PC-3 (cell line): Measurements from ENCODE around the gene TMEM187. TPM values are rescaled to one million over a fixed set of nuclear protein-coding genes. Genes with fewer than 3 reads are reported as not detected.

Source experiments
- ATAC-seq: fragments of 200-7000 bp; cut with Tn5 transposase; 2 replicates; pipeline ENCODE4 v1.9.1; 2020; ENCODE audit warnings: mild to moderate bottlenecking, moderate library complexity
- BruUV-seq: library from RNA; stranded (reverse); fragments of 400-500 nt; replicated peaks from 2 replicates; lab custom pipeline; 2021; lab: Mats Ljungman, UMichigan
- CTCF ChIA-PET: fragments of 300-600 bp; sonication (Branson Sonifier 250); formaldehyde crosslinking; loops from one replicate; lab custom pipeline; 2022; ENCODE audit warnings: antibody characterized with exemption; lab: Charles Lee
- POLR2A ChIA-PET: fragments of 300-600 bp; sonication (Branson Sonifier 250); formaldehyde crosslinking; loops from one replicate; lab custom pipeline; 2022; ENCODE audit warnings: antibody characterized with exemption; ENCODE audit not compliant: unreplicated experiment; lab: Charles Lee
- DNase-seq: peaks from one replicate; pipeline ENCODE4 v3.0.0-alpha.2; 2015
- H2AFZ ChIP-seq: fragments of 300-600 bp; sonication (generic); 2 replicates; pipeline ENCODE4 v1.6.0; 2016; ENCODE audit warnings: antibody characterized with exemption, low read length
- H3F3A ChIP-seq: fragments of 300-600 bp; sonication (generic); one replicate; pipeline ENCODE4 v1.6.0; 2017; ENCODE audit warnings: antibody characterized with exemption, low read length, control low read depth, mild to moderate bottlenecking; ENCODE audit not compliant: unreplicated experiment
- H3K27ac ChIP-seq: fragments of 300-600 bp; sonication (generic); 2 replicates; pipeline ENCODE4 v1.5.1; 2016; ENCODE audit warnings: mild to moderate bottlenecking, low read length
- H3K27me3 ChIP-seq: fragments of 300-600 bp; sonication (generic); 2 replicates; pipeline ENCODE4 v1.6.1; 2016; ENCODE audit warnings: low read length, mixed read lengths
- H3K36me3 ChIP-seq: fragments of 300-600 bp; sonication (generic); 2 replicates; pipeline ENCODE4 v1.6.1; 2016; ENCODE audit warnings: low read depth, mixed run types, low read length, mixed read lengths
- H3K4me1 ChIP-seq: fragments of 300-600 bp; sonication (generic); 2 replicates; pipeline ENCODE4 v1.5.1; 2016; ENCODE audit warnings: low read length; ENCODE audit not compliant: insufficient read depth
- H3K4me2 ChIP-seq: fragments of 300-600 bp; sonication (generic); 2 replicates; pipeline ENCODE4 v1.6.0; 2016; ENCODE audit warnings: low read length
- H3K4me3 ChIP-seq: fragments of 300-600 bp; sonication (generic); 2 replicates; pipeline ENCODE4 v1.5.1; 2016; ENCODE audit warnings: mild to moderate bottlenecking, low read length, mixed read lengths
- H3K79me2 ChIP-seq: fragments of 300-600 bp; sonication (generic); 2 replicates; pipeline ENCODE4 v1.6.1; 2017; ENCODE audit warnings: low read length, mixed read lengths
- H3K9ac ChIP-seq: fragments of 300-600 bp; sonication (generic); 2 replicates; pipeline ENCODE4 v1.6.0; 2016; ENCODE audit warnings: mild to moderate bottlenecking, low read length
- H3K9me2 ChIP-seq: fragments of 300-600 bp; sonication (generic); replicated peaks from 2 replicates; pipeline ENCODE4 v1.6.1; 2016; ENCODE audit warnings: mixed run types, low read length, mixed read lengths
- H3K9me3 ChIP-seq: fragments of 300-600 bp; sonication (generic); 2 replicates; pipeline ENCODE4 v1.6.1; 2016; ENCODE audit warnings: low read length, mixed read lengths
- H4K20me1 ChIP-seq: fragments of 300-600 bp; sonication (generic); 2 replicates; pipeline ENCODE4 v1.6.1; 2016; ENCODE audit warnings: low read length, mixed read lengths
- EZH2 ChIP-seq: fragments of 300-600 bp; sonication (generic); IDR thresholded peaks from one replicate; pipeline ENCODE4 v1.6.1; 2017; ENCODE audit warnings: antibody characterized with exemption, mild to moderate bottlenecking, low read length; ENCODE audit not compliant: unreplicated experiment
- EZH2phosphoT487 ChIP-seq: fragments of 300-600 bp; sonication (generic); IDR thresholded peaks from 2 replicates; pipeline ENCODE4 v1.6.1; 2018; ENCODE audit warnings: mild to moderate bottlenecking, antibody characterized with exemption, low read length, borderline replicate concordance
- intact Hi-C: fragments of 100-400 bp; cut with micrococcal nuclease; formaldehyde crosslinking; loops from 2 replicates; pipeline ENCODE4 v1.9.0; 2023
- total RNA-seq: library from RNA; depleted of rRNA; stranded (reverse); fragments of >200 nt; gene quantifications from 2 replicates; pipeline ENCODE4 v1.2.3, GENCODE V29; 2014
- TF ChIP-seq, protein P1 (sequence below): fragments of 300-600 bp; sonication (generic); conservative IDR thresholded peaks from 2 replicates; pipeline ENCODE4 v1.5.1; 2017; ENCODE audit warnings: antibody characterized with exemption, low read depth, mild to moderate bottlenecking, low read length

Gene TMEM187
- total RNA-seq, 1 experiment from 2014 or later = 10.6 TPM

DNA sequence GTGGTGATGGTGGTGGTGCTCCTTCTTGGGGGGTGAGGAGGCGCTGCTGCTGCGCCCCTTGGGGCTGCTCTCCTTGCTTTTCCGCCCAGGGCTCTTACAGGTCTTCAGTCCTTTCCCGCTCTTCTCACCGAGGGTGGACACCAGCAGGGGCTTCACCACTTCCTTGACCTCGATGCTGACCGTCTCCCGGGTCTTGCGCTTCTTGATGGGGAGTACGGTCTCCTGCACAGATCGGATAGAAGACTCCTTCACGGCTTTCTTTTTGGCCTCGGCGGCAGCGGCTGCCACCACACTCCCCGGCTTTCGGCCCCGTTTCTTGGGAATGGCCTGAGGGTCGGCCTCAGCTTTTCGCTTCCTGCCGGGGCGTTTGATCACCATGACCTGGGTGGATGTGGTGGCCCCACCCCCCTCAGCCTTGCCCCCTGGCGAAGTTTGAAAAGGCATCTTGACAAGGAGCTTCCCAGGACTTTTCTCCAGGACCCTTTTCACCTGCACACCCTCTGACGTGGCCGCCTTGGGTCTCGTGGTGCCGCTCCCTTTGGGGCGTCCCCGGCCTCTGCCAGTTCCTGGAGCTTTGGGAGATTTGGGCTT, 58.3 kb downstream of the TMEM187 start:
- Histone ChIP-seq H2AFZ (no peak overlapping the region), H3K79me2 (0 out of 2 replicates have a peak, but pooled peaks cover 3% of the 10 kb centered on the region), H3K9me3 (no peaks in the 10 kb centered on the region), H3K27ac (no peak overlapping the region), H3K36me3 (peaks cover 2% of the 10 kb centered on the region; the same call in 1 of the 2 replicates), H3K27me3 (no peaks in the 10 kb centered on the region), H3K4me2 (no peak overlapping the region), H4K20me1 (no peaks in the 10 kb centered on the region), H3K4me1 (no peaks in the 10 kb centered on the region), H3F3A (no peaks in the 10 kb centered on the region), H3K9me2 (no peaks in the 10 kb centered on the region), H3K9ac (no peak overlapping the region), H3K4me3 (no peak overlapping the region)
- DNase-seq = no peak
- ChIA-PET POLR2A (no interaction called here), CTCF (no interaction called here)
- intact Hi-C loops = no loop called here
- TF ChIP-seq EZH2 = no peak
- TF ChIP-seq, protein P1, sequence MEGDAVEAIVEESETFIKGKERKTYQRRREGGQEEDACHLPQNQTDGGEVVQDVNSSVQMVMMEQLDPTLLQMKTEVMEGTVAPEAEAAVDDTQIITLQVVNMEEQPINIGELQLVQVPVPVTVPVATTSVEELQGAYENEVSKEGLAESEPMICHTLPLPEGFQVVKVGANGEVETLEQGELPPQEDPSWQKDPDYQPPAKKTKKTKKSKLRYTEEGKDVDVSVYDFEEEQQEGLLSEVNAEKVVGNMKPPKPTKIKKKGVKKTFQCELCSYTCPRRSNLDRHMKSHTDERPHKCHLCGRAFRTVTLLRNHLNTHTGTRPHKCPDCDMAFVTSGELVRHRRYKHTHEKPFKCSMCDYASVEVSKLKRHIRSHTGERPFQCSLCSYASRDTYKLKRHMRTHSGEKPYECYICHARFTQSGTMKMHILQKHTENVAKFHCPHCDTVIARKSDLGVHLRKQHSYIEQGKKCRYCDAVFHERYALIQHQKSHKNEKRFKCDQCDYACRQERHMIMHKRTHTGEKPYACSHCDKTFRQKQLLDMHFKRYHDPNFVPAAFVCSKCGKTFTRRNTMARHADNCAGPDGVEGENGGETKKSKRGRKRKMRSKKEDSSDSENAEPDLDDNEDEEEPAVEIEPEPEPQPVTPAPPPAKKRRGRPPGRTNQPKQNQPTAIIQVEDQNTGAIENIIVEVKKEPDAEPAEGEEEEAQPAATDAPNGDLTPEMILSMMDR = no peak
- TF ChIP-seq EZH2phosphoT487 = no peak
- TSS peak; percentile 21 for BruUV-seq
- no peak for ATAC-seq

DNA sequence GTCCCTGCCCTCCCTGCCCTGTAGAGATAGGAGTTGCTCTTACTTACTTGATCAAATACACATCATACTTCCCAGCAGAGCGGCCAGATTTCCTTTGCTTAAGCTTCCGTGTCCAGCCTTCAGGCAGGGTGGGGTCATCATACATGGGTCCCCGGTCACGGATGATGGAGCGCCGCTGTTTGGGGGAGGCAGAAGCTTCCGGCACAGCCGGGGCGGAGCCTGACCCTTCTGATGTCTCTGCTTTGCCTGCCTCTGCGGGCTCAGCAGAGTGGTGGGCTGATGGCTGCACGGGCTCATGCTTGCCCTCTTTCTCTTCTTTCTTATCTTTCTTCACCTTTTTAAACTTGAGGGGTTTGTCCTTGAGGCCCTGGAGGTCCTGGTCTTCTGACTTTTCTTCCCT, 59.6 kb downstream of the TMEM187 start:
- H3F3A ChIP-seq = no peaks in the 10 kb centered on the region
- H3K27ac ChIP-seq = no peak overlapping the region
- no peaks in the 10 kb centered on the region for H3K4me1 ChIP-seq
- intact Hi-C loops = no loop called here
- no peak overlapping the region for H3K4me2 ChIP-seq
- H3K9me2 ChIP-seq = no peaks in the 10 kb centered on the region
- H3K9me3 ChIP-seq = no peaks in the 10 kb centered on the region
- H3K36me3 ChIP-seq = peaks cover 2% of the 10 kb centered on the region; the same call in 1 of the 2 replicates
- H3K9ac ChIP-seq = no peak overlapping the region
- DNase-seq = no peak
- ATAC-seq = no peak
- H3K27me3 ChIP-seq = no peaks in the 10 kb centered on the region
- ChIA-PET POLR2A (no interaction called here), CTCF (no interaction called here)
- no peak overlapping the region for H2AFZ ChIP-seq
- BruUV-seq = no TSS peak
- no peaks in the 10 kb centered on the region for H4K20me1 ChIP-seq
- 0 out of 2 replicates have a peak, but pooled peaks cover 3% of the 10 kb centered on the region for H3K79me2 ChIP-seq
- no peak overlapping the region for H3K4me3 ChIP-seq
- TF ChIP-seq, protein P1 = no peak
- TF ChIP-seq EZH2 (no peak), EZH2phosphoT487 (no peak)

GRCh38 chrX:154032653-154033052, 60.1 kb downstream of the TMEM187 start:
- Histone ChIP-seq H3K9me3 (no peaks in the 10 kb centered on the region), H3K27me3 (no peaks in the 10 kb centered on the region), H3F3A (no peaks in the 10 kb centered on the region), H4K20me1 (no peaks in the 10 kb centered on the region), H2AFZ (no peak overlapping the region), H3K27ac (no peak overlapping the region), H3K9ac (no peak overlapping the region), H3K4me2 (no peak overlapping the region), H3K36me3 (peaks cover 2% of the 10 kb centered on the region; the same call in 1 of the 2 replicates), H3K9me2 (no peaks in the 10 kb centered on the region), H3K4me3 (no peak overlapping the region), H3K79me2 (0 out of 2 replicates have a peak, but pooled peaks cover 3% of the 10 kb centered on the region), H3K4me1 (no peaks in the 10 kb centered on the region)
- POLR2A ChIA-PET = no interaction called here
- DNase-seq = no peak
- ATAC-seq = no peak
- no TSS peak for BruUV-seq
- TF ChIP-seq, protein P1 = no peak
- TF ChIP-seq EZH2phosphoT487 (no peak), EZH2 (no peak)
- CTCF ChIA-PET = no interaction called here
- intact Hi-C loops = no loop called here
